HCT116 (cell line): ENCODE data around the gene BCL2L11. TPM values are rescaled to one million over a fixed set of nuclear protein-coding genes. Genes with fewer than 3 reads are reported as not detected.

ENCODE experiments used
- ATAC-seq: fragments of 200-7000 bp; cut with Tn5 transposase; 2 replicates; pipeline ENCODE4 v1.9.1; 2020; ENCODE audit warnings: mild to moderate bottlenecking, moderate library complexity
- BruUV-seq: library from RNA; stranded (reverse); fragments of 400-500 nt; replicated peaks from 2 replicates; lab custom pipeline; 2021; lab: Mats Ljungman, UMichigan
- CTCF ChIA-PET: fragments of 300-600 bp; sonication (Branson Sonifier 250); formaldehyde crosslinking; loops from one replicate; lab custom pipeline; 2021; ENCODE audit warnings: antibody characterized with exemption; lab: Charles Lee
- POLR2A ChIA-PET: fragments of 300-600, 350-600 bp; sonication (Branson Sonifier 250); formaldehyde crosslinking; loops from one replicate; lab custom pipeline; 2021; ENCODE audit warnings: antibody characterized with exemption; lab: Charles Lee
- RAD21 ChIA-PET, 2 experiments: fragments of 300-600 bp; sonication (Branson Sonifier 250); formaldehyde crosslinking; loops; one replicate each; lab custom pipeline; 2023; ENCODE audit warnings: low total read pairs in 2 of 2; ENCODE audit not compliant: uncharacterized antibody in 2 of 2, unreplicated experiment in 2 of 2, low non-redundant PET in 1 of 2; lab: Charles Lee
- DNase-seq: peaks from one replicate; pipeline ENCODE4 v3.0.0-alpha.2; 2010; ENCODE audit warnings: low read depth, low spot score
- H2AFZ ChIP-seq: fragments of 200-600 bp; shearing (Covaris generic), sonication (generic); 2 replicates; pipeline ENCODE4 v1.6.1; 2017; ENCODE audit warnings: low read depth, mixed run types, mixed read lengths, antibody characterized with exemption, low read length; ENCODE audit not compliant: poor library complexity, severe bottlenecking
- H3K27ac ChIP-seq: 2 replicates; pipeline ENCODE4 v1.5.1; 2012; ENCODE audit warnings: low read depth, low read length
- H3K27me3 ChIP-seq: fragments of 200-600 bp; sonication (generic); 2 replicates; pipeline ENCODE4 v1.6.1; 2016; ENCODE audit warnings: mixed run types, low read length, mixed read lengths; ENCODE audit not compliant: insufficient read depth
- H3K36me3 ChIP-seq, 2 experiments: fragments of 200-500 bp in 1 of 2; fragments of 200-600 bp in 1 of 2; sonication (Bioruptor generic) in 1 of 2; sonication (generic) in 1 of 2; 2 replicates each; pipeline versions ENCODE4 v1.5.1 to v1.6.1; 2014 to 2016; ENCODE audit warnings: low read length in 2 of 2, inconsistent platforms in 1 of 2, mixed read lengths in 1 of 2, mixed run types in 1 of 2; ENCODE audit not compliant: insufficient read depth in 2 of 2, control insufficient read depth in 1 of 2
- H3K4me1 ChIP-seq, 2 experiments: fragments of 200-600 bp in 1 of 2; sonication (generic) in 1 of 2; 2 replicates each; pipeline versions ENCODE4 v1.5.1 to v1.6.1; 2012 to 2017; ENCODE audit warnings: low read length in 2 of 2, inconsistent platforms in 1 of 2, mild to moderate bottlenecking in 1 of 2, mixed read lengths in 1 of 2, mixed run types in 1 of 2, moderate library complexity in 1 of 2; ENCODE audit not compliant: insufficient read depth in 2 of 2, control insufficient read depth in 1 of 2
- H3K4me2 ChIP-seq: fragments of 200-600 bp; sonication (generic); 2 replicates; pipeline ENCODE4 v1.6.1; 2017; ENCODE audit warnings: mixed run types, low read length, mixed read lengths
- H3K4me3 ChIP-seq, 2 experiments: fragments of 200-600 bp in 1 of 2; sonication (generic) in 1 of 2; replicated peaks in 1 of 2; 2 replicates each; pipeline ENCODE4 v1.5.1; 2011 to 2016; ENCODE audit warnings: low read length in 2 of 2, control low read depth in 1 of 2, low read depth in 1 of 2, mild to moderate bottlenecking in 1 of 2, mixed read lengths in 1 of 2, mixed run types in 1 of 2
- H3K79me2 ChIP-seq: fragments of 200-600 bp; sonication (generic); 2 replicates; pipeline ENCODE4 v1.6.1; 2017; ENCODE audit warnings: mild to moderate bottlenecking, mixed run types, low read length, moderate library complexity, mixed read lengths; ENCODE audit not compliant: insufficient read depth
- H3K9ac ChIP-seq: fragments of 200-600 bp; sonication (generic); 2 replicates; pipeline ENCODE4 v1.6.1; 2016; ENCODE audit warnings: low read length, mixed read lengths
- H3K9me2 ChIP-seq: fragments of 200-600 bp; sonication (generic), shearing (Covaris generic); 2 replicates; pipeline ENCODE4 v1.6.1; 2017; ENCODE audit warnings: mixed run types, mild to moderate bottlenecking, moderate library complexity; ENCODE audit not compliant: insufficient read depth
- H3K9me3 ChIP-seq, 2 experiments: fragments of 200-500 bp in 1 of 2; fragments of 200-600 bp in 1 of 2; sonication (Bioruptor generic) in 1 of 2; sonication (generic) in 1 of 2; 2 replicates each; pipeline ENCODE4 v1.6.1; 2014 to 2017; ENCODE audit warnings: low read length in 2 of 2, mixed read lengths in 2 of 2, inconsistent platforms in 1 of 2, low read depth in 1 of 2, mild to moderate bottlenecking in 1 of 2, mixed run types in 1 of 2, moderate library complexity in 1 of 2; ENCODE audit not compliant: control insufficient read depth in 1 of 2, insufficient read depth in 1 of 2
- H4K20me1 ChIP-seq: fragments of 200-600 bp; sonication (generic), shearing (Covaris generic); 2 replicates; pipeline ENCODE4 v1.6.1; 2017; ENCODE audit warnings: mixed run types, mild to moderate bottlenecking, moderate library complexity; ENCODE audit not compliant: insufficient read depth
- CEBPB ChIP-seq: IDR thresholded peaks from 2 replicates; pipeline ENCODE4 v1.6.1; 2012; ENCODE audit warnings: low read depth
- EZH2 ChIP-seq: fragments of 200-600 bp; sonication (generic); IDR thresholded peaks from 2 replicates; pipeline ENCODE4 v1.6.1; 2017; ENCODE audit warnings: antibody characterized with exemption, mixed run types
- JUND ChIP-seq: IDR thresholded peaks from 2 replicates; pipeline ENCODE4 v1.6.1; 2012
- MAX ChIP-seq: IDR thresholded peaks from 2 replicates; pipeline ENCODE4 v1.6.1; 2012
- POLR2A ChIP-seq: IDR thresholded peaks from 2 replicates; pipeline ENCODE4 v1.7.0; 2011; ENCODE audit warnings: borderline replicate concordance; ENCODE audit not compliant: insufficient read depth, insufficient read length; ENCODE audit errors: extremely low read depth
- SRF ChIP-seq: IDR thresholded peaks from 2 replicates; pipeline ENCODE4 v1.6.1; 2012; ENCODE audit warnings: low read depth
- intact Hi-C: fragments of 100-400 bp; cut with micrococcal nuclease; formaldehyde crosslinking; loops from 2 replicates; pipeline ENCODE4 v1.10.0; 2022
- total RNA-seq: library from RNA; stranded (reverse); gene quantifications from one replicate; pipeline ENCODE4 v1.2.1, GENCODE V29; 2021; ENCODE audit not compliant: unreplicated experiment
- TF ChIP-seq, protein P1 (sequence below): IDR thresholded peaks from 2 replicates; pipeline ENCODE4 v1.6.1; 2011; ENCODE audit warnings: mild to moderate bottlenecking, low read length, moderate library complexity; ENCODE audit not compliant: insufficient replicate concordance; ENCODE audit errors: extremely low read depth

BCL2L11 gene
- total RNA-seq, 1 experiment from 2014 or later = 17.8 TPM

- TF ChIP-seq EZH2 (no peak), JUND (no peak), POLR2A (no peak)
Measured at GRCh38 chr2:111128096-111128495, 7.4 kb downstream of the BCL2L11 start (continued).

DNA sequence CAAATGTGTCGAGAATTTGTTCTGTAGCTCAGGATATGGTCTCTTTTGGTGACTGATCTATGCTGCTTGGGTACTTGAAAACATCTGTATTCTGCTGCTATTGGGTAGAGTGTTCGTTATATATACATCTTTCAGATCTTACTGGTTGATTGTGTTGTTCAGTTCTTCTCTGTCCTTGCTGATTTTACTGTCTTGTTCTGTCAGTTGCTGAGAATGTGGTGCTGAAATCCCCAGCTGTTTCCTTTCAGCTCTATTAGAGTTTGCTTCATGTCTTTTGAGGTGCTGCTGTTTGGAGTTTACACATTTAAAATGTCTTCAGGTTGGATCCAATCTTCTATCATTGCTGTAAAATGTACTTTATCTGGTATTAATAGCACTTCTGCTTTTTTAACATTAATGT, 12.9 kb downstream of the BCL2L11 start:
- Histone ChIP-seq H3K4me2 (no peak overlapping the region), H3K4me1 (no peaks in the 10 kb centered on the region), H3K79me2 (peaks cover 68% of the 10 kb centered on the region), H3K9me3 (no peaks in the 10 kb centered on the region), H3K27ac (no peak overlapping the region), H3K9me2 (no peaks in the 10 kb centered on the region), H3K36me3 (peaks cover 13 to 20% of the 10 kb centered on the region in 2 experiments; a peak in 3 of 4 replicates), H3K4me3 (no peak overlapping the region), H4K20me1 (peaks cover 6% of the 10 kb centered on the region; the same call in 1 of the 2 replicates), H3K27me3 (no peaks in the 10 kb centered on the region), H2AFZ (no peak overlapping the region), H3K9ac (no peak overlapping the region)
- intact Hi-C loops = no loop called here
- ATAC-seq (no peak), DNase-seq (no peak)
- ChIA-PET RAD21 (no interaction called here), POLR2A (interaction anchor here (1.6 kb wide), 1 partner anchor 13 kb away, joined by 5 read pairs; the partner anchor contains the start of gene BCL2L11), CTCF (no interaction called here)
- TF ChIP-seq SRF = no peak
- no peak for TF ChIP-seq CEBPB
- TF ChIP-seq, protein P1, sequence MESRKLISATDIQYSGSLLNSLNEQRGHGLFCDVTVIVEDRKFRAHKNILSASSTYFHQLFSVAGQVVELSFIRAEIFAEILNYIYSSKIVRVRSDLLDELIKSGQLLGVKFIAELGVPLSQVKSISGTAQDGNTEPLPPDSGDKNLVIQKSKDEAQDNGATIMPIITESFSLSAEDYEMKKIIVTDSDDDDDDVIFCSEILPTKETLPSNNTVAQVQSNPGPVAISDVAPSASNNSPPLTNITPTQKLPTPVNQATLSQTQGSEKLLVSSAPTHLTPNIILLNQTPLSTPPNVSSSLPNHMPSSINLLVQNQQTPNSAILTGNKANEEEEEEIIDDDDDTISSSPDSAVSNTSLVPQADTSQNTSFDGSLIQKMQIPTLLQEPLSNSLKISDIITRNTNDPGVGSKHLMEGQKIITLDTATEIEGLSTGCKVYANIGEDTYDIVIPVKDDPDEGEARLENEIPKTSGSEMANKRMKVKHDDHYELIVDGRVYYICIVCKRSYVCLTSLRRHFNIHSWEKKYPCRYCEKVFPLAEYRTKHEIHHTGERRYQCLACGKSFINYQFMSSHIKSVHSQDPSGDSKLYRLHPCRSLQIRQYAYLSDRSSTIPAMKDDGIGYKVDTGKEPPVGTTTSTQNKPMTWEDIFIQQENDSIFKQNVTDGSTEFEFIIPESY = no peak
- TF ChIP-seq MAX = no peak
- no TSS peak for BruUV-seq
